HG03045 (cell line): Measurements from ENCODE around the gene MORN3.
"Not testable (repeated sequence)": the region's sequence is repeated elsewhere in the genome, so short reads cannot be mapped to it uniquely, and the experiment has no call there.

ENCODE experiments used
- ATAC-seq: cut with Tn5 transposase; IDR thresholded peaks from one replicate; pipeline ENCODE4 v1.9.1; 2021; ENCODE audit warnings: mild to moderate bottlenecking, moderate library complexity; ENCODE audit not compliant: unreplicated experiment

The MORN3 gene

DNA sequence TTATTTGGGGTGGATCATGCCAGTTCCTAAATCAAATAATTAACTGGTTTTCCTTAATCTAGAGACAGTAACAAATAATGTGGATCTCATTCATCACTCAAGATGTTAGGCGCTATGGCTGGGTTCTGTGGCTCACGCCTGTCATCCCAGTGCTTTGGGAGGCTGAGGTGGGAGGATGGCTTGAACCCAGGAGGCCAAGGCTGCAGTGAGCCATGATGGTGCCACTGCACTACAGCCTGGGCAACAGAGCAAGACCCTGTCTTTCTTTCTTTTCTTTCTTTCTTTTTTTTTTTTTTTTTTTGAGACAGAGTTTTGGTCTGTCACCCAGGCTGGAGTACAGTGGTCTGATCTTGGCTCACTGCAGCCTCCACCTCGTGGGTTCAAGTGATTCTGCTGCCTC is 23.3 kb upstream of the MORN3 start:
- ATAC-seq = not testable (repeated sequence)

DNA sequence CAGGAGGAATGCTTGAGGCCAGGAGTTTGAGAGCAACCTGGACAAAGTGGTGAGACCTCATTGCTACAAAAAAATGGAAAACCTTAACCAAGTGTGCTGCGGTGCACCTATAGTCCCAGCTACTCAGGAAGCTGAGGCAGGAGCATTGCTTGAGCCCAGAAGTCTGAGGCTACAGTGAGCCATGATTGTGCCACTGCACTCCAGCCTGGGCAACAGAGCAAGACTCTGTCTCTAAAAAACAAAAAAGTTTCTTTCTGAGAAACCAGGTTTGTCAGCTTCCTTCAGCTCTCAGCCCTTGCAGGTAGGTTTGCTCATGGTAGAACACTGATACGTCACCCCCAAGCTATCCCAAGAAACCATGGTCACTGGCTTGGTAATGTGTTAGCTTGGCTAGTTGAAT is 20.0 kb upstream of the MORN3 start:
- no peak for ATAC-seq

DNA sequence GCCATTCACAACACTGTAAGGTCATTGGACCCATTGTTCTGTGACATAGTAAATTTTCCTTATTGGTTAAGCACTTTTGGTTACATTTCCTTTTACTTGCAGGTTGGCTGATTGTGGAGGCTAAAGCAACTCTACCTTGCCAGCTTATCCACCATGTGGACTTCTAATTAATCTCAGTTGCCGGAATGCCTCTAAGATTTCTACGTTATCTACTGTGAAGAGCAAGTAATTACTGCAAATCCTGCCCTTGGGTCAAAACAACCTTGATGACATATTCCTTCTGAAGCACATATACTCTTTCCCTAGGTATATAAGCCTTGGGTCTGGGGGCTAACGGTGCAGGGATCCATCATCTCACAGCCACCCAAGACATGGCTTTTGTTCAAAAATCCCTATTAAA is 19.5 kb upstream of the MORN3 start:
- ATAC-seq = no peak

DNA sequence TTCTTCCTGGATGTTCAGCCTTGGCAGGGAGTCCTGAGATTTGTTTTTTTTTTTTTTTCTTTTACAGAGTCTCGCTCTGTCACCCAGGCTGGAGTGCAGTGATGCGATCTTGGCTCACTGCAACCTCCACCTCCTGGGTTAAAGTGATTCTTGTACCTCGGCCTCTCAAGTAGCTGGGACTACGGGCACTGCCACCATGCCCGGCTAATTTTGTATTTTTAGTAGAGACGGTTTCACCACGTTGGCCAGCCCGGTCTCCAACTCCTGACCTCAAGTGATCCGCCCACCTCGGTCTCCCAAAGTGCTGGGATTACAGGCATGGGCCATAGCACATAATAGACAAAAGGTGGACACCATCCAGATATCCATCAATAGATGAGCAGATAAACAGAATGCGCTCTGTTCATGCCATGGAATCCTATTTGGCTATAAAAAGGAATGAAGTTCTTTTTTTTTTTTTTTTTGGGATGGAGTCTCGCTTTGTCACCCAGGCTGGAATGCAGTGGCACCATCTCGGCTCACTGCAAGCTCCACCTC is 10.3 kb upstream of the MORN3 start:
- ATAC-seq = not testable (repeated sequence)

DNA sequence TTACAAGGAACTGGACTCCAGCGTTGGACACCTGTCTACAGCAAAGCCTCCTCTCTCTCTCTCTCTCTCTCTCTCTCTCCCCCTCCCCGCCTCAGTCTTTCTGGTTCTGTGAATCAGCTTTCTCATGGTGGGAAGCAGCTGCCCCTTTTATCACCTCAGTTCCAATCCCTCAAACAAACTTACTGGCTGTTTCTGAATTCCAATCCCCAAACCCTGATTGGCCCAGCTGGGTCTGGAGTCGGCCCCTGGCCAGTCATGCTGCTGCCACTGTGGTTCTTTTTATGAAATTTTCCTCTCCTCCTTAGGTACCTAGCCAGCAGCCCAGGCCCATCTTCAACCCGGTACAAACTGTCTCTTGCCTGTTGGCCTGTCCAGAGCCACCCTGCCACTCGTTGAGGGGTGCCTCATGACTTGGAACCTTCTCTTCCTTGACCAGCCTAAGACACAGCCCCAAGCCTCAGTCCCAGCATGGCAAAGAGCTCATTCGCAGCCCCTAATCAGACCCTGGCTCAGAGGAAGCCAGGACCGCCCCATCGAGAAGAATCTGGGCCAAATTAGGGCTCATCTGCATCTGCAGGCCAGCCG is 9.4 kb upstream of the MORN3 start:
- no peak for ATAC-seq

DNA sequence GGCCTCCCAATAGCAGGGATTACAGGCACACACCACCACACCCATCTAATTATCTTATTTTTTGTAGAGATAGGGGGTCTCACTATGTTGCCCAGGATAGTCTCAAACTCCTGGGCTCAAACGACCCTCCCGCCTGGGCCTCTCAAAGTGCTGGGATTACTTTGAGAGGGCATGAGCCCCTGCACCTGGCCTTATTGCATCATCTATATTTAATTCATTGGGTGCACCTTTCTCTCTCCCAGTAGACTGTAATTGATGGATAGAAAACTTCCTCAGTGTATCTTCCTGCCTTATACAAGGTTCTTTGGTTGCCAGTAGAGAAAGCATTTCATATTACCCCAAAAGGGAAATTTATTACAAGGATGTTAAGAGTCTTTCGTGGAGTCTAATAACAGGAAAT is 8.9 kb upstream of the MORN3 start:
- ATAC-seq = no peak

DNA sequence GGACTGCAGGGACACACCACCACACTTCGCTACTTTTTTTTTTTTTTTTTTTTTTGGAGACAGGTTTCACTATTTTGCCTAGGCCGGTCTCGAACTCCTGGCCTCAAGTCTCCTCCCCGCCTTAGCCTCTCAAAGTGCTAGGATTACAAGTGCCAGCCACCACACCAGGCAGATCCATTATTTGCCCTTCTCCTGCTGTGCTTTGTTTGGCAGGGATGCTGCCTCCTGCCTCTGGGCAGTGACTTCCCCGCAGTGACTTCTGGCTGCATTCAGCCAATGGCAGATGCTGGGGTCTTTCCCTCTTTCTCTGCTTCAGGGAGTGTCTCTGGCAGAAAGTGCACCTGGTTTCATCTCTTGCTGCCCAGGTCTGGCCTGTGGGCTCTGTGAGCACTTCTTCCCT is 6.7 kb upstream of the MORN3 start:
- ATAC-seq = no peak

DNA sequence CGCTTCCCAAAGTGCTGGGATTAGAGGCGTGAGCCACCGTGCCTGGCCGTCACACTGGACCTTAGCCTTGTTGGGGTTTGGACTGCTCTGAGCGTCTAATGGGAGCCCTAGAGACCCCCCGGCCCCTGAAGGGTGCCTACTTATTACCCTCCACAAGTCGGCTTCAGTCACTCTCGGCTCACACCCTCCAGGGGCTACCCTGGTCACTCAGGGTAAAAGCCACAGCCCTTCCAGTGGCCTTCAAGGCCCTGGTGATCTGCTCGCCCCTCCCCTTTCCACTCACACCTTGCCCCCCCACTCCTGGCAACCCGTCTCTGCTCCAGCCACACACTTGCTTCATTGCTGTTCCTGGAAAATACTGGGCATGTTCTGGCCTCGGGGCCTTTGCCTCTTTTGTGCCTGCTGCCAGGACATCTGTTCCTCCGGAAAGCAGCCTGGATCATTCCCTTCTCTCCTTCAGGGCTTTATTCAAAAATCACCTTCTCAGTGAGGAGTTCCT is 3.6 kb upstream of the MORN3 start:
- ATAC-seq = no peak

DNA sequence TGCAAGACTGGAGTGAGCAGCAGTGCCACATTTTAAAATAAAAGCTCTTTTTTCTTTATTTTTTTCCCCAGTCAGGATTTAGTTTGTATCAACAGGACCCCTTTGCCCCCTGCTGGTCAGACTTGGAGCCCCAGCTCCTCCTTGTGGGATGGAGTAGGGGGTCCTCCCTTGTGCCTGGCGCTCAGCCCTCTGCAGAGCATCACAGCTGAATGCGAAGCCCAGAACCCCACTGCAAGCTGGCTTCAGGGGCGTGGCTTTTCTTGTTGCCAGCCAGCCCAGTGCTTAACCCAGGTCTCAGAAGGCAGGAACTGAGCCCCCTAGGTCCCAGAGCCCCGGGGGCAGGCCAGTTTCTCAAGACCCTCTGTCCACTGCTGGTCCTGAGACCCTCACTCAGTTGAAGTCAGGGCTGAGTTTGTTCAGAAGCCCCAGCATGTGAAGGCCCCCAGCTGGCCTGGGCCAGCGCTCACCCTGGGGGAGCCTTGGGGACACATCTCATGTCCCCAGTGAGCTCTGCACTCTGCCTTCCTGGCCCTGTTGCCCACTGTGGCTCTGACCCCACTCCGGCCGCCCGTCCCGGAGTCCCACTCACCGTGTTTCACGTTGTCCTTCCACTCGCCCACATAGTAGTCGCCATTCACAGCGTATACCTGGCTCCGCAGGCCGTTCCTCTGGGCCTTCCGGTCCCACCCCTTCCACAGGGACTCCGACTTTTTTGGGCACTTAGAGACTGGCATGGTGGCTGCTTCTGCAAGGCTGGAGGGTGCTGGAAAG is 519 bp downstream of the MORN3 start:
- no peak for ATAC-seq

DNA sequence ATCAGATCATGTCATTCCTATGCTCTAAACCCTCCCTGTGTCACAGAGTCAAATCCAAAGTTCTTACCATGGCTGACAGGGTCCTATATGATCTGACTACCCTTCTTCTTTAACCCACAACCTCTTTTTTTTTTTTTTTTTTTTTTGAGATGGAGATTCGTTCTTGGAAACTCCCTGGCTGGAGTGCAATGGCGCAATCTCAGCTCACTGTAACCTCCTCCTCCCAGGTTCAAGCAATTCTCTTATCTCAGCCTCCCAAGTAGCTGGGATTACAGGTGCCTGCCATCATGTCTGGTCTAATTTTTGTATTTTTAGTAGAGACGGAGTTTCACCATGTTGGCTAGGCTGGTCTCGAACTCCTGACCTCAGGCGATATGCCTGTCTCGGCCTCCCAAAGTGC is 2.6 kb downstream of the MORN3 start:
- not testable (repeated sequence) for ATAC-seq

DNA sequence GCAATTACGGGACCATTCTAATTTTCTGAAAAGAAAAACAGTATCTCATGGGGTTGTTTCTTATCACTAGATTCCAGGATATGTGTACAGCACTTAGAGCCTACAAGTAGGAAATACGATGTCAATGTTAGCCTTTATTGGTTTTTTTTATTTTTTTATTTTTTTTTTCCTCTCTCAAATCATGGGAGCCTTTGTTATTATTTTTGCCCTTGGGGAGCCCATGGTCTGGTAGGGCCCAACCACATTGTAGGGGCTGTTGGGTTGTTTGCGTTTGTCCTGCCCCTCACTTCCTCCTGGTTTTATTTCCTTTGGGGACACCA is 5.9 kb downstream of the MORN3 start:
- ATAC-seq = no peak

DNA sequence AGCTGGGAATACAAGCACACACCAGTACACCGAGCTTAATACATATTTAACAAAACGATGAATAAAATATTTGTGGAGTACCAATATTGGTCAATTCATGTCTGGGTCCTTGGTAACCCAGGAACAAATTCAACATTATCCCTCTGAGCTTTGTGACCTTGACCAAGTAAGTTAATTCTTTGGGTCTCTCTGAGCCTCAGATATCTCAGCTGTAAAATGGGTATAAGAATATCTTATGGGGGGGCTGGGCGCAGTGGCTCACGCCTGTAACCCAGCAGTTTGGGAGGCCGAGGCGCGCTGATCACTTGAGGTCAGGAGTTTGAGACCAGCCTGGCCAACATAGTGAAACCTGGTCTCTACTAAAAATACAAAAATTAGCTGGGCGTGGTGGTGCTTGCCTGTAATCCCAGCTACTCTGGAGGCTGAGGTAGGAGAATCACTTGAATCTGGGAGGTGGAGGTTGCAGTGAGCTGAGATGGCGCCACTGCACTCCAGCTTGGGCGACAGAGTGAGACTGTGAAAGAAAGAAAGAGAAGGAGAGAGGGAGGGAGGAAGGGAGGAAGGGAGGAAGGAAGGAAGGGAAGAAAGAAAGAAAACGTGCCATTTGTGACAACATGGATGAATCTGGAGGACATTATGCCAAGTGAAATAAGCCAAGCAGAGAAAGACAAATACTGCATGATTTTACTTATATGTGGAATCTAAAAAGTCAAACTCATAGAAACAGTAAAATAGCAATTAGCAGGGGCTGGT is 7.9 kb downstream of the MORN3 start:
- not testable (repeated sequence) for ATAC-seq

DNA sequence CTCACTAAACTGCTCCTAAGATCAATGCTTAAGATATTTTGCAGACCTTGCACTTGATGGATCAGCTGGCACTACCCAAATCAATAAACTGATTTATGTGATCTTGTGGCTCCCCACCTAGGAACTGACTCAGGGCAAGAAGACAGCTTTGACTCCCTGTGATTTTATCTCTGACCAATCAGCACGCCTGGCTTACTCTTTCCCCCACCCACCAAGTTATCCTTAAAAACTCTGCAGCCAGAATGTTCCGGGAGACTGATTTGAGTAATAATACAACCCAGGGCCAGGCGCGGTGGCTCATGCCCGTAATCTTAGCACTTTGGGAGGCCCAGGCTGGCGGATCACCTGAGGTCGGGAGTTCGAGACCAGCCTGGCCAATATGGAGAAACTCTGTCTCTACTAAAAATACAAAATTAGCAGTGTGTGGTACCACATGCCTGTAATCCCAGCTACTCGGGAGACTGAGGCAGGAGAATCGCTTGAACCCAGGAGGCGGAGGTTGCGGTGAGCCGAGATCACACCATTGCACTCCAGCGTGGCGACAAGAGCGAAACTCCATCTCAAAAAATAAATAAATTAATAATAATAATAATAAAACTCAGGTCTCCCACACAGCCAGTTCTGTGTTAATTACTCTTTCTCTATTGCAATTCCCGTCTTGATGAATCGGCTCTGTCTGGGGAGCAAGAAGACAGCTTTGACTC is 12.0 kb downstream of the MORN3 start:
- ATAC-seq = no peak

DNA sequence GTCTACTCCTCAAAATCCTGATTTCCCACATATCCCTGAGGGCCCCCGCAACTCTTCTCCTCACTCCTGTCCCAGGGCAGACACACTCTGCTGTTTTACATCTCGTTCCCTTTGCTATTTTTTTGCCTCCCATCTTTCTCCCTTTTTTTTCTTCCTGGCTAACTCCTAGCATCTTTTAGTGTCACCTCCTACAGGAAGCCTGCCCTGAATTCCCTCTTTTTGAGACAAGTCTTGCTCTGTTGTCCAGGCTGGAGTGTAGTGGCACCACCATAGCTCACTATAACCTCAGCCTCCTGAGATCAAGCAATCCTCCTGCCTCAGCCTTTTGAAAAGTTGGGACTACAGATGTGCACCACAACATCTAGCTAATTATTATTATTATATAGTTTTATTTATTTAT is 13.3 kb downstream of the MORN3 start:
- ATAC-seq = no peak

DNA sequence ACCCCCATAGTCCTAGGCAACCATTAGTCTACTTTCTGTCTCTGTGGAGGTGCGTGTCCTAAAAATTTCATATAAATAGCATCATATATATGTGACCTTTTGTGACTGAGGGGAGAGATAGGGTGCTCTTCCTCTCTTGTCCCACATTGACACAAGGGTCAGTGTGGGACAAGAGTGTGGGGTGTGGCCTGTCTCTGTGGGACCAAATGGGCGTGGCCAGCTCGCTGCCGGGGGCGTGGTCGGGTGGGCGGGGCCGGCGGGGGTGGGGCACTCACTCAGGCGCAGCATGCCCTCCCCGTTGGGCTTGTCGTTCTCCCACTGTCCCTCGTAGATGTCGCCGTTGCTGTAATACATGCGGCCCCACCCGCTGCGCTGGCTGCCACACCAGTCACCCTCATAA is 15.5 kb downstream of the MORN3 start:
- ATAC-seq = no peak

DNA sequence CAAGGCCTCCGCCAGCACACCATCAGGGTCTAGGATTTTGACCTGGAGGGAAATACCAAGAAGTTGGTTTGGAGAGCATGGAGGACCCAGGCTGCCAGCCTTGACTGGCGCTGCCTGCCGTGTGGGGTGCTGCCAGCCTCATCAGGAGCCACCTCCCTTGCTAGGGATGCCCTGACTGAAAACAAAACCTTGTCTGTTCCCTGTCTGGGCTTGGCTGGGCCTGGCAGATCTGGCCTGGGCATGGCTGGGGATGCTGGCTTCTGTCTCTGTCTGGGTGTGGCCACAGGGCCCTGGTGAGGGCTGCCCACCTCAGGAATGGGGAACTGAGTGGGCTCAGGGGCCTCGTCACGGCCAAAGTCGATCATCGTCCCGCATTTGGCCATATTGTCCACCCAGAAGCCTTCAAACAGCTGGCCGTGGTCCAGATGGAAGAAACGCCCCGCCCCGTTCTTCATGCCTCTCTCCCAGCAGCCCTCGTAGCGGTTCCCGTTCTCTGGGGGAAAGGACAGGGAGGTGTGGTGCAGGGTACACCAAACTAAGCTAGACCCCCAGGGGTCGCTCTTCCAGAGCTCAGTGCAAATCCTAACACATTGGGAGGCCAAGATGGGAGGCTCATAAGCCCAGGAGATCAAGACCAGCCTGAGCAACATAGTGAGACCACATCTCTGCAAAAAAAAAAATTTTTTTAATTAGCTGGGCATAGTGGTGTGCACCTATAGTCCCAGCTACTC is 16.5 kb downstream of the MORN3 start:
- no peak for ATAC-seq

DNA sequence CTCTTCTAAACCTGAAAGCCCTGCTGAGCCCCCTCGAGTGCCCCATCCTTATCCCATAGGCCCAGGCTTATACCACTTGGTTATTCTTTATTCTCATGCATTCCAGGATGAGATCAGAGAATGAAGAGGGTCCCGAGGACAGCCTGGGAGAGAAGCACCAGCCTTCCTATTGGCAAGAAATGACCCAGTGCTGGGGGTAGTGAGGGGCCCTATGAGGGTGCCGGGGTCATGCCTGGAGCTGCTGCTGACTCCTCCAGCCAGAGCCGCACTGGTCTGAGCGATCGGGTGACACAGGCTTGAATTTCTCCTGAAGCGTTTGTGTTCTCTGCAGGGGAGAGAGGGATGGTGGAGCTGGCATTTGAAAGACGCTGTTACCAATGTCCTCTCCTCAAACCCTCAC is 18.1 kb downstream of the MORN3 start:
- no peak for ATAC-seq

DNA sequence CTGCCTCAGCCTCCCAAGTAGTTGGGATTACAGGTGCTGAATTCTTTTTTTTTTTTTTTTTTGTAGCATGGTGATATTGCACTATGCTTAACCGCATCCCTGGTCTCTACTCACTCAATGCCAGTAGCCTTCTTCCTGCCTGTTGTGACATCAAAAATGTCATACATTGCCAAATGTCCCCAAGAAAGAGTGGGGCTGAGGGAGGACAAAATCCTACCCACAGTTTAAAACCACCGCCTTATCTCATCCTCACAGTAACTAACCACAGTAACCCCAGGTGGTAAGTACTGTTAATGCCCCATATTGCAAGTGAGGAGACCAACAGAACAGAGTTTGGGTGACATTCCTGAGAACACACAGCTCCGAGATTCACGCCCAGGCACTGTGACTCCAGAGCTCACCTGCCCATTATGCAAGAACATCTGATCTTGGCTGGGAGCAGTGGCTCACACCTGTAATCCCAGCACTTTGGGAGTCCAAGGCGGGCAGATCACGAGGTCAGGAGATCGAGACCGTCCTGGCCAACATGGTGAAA is 19.6 kb downstream of the MORN3 start:
- ATAC-seq = no peak

DNA sequence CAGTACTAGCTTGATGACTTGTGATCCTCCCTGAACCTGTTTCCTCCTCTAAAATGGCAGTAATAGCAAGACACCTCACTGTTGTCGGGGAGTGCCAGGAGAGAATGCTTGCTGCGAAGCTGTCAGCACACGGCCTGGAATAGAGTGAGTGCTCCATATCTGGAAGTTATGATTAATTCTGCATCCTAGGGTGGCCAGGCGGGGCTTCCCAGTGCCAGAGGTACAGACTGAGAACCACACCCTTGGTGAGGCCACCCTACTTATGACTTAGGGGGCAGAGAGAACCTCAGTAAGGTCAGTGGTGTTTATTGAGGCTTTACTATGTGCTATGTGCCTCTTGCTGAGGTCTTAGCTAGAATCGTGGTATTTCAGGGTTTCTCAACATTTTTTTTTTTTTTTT is 20.1 kb downstream of the MORN3 start:
- ATAC-seq = no peak

DNA sequence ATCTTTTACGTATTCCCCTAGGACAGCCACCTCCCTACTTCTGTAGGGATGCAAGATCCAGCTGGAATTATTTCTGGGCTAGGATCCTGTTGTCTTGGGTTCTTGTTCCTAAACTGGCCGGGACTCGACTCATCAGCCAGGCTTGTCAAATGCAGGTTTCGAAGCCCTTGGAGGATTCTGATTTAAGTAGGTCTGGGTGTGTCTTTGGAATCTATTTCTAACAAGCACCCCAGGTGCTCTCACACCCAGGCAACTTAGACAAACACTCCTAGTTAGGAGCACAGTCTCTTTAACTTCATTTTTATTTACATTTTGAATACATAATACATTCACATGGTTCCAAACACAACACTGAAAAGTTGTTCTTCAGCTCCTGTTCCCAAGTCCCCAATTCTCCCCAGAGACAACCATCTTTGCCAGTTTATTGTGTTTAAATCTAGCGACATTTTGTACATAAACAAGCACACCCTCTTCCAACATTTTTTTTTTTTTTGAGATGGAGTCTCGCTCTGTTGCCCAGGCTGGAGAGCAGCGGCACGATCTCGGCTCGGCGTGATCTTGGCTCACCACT is 20.9 kb downstream of the MORN3 start:
- no peak for ATAC-seq
